RWPE1 (cell line): ENCODE results near the gene COL16A1.
A peak's percentile ranks its signal among the peaks of the same experiment; 100 is the strongest.

ENCODE experiments used
- CTCF ChIA-PET: fragments of 350-600 bp; sonication (Branson Sonifier 250); formaldehyde crosslinking; extraction: SDS; loops from one replicate; lab custom pipeline; 2021; lab: Yijun Ruan, JAX
- POLR2A ChIA-PET: fragments of 400-600 bp; formaldehyde crosslinking; extraction: SDS; loops from one replicate; lab custom pipeline; 2020; ENCODE audit warnings: antibody characterized with exemption; ENCODE audit not compliant: low non-redundant PET; lab: Yijun Ruan, JAX
- DNase-seq: peaks from one replicate; pipeline ENCODE4 v3.0.0; 2012; ENCODE audit warnings: low spot score
- H3K27ac ChIP-seq: fragments of 450-650 bp; 2 replicates; pipeline ENCODE4 v1.5.1; 2017
- CTCF ChIP-seq: fragments of 450-650 bp; conservative IDR thresholded peaks from 2 replicates; pipeline ENCODE4 v1.5.1; 2017; ENCODE audit warnings: low read depth, mild to moderate bottlenecking

COL16A1 gene

DNA sequence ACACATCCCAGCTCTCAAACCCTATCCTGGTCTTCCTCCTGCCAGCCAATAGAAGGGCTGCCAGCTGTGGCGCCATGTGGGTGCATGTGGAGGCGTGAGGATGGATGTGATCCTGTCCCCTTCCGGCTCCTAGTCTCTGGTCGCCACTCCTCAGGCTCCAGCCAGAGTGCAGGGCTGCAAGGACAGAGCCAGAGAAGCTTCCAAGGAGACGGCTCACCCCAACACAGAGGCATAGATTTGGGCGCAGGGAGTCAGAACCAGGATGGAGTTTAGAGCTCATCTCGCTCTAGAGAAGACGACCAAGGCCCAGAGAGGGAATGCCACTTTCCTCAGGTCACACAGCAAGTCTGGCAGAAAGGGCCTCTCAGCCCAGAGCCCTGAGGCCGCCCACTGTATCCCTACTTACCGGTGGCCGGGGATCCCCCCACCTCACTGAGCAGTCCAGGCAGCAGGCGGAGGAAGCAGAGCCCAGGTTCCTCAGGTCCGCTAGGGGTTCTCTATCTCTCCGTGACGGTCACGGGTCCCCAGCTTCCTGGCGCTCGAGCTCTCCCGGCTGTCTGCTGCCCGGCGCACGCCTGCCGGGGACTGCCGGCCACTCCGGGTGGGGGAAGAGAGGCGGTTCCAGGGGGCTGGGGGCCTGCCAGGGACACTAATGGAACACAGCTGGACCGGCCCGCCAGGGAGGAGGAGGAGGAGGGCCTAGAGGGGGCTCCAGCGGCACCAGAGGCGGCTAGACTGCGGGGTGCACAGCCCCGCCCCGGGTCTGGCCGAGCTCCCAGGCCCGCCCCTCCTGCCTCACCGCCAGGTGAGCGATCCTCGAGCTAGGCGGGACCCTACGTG is at the start of gene COL16A1:
Gene COL16A1 (minus strand): TSS at position 587 of the 840 bp plus-strand sequence. CDS start 1,824 bp downstream, outside the sequence.
- H3K27ac ChIP-seq = peak within 1 kb of the TSS; percentile 99
- ChIA-PET CTCF (interaction anchor here (0.6 to 3.2 kb wide), 5 partner anchors 8 to 46 kb away, joined by 3 to 23 read pairs (median 9); no protein-coding TSS in a partner anchor), POLR2A (no interaction called here)
- no peak for TF ChIP-seq CTCF
- DNase-seq = peak; percentile 72

DNA sequence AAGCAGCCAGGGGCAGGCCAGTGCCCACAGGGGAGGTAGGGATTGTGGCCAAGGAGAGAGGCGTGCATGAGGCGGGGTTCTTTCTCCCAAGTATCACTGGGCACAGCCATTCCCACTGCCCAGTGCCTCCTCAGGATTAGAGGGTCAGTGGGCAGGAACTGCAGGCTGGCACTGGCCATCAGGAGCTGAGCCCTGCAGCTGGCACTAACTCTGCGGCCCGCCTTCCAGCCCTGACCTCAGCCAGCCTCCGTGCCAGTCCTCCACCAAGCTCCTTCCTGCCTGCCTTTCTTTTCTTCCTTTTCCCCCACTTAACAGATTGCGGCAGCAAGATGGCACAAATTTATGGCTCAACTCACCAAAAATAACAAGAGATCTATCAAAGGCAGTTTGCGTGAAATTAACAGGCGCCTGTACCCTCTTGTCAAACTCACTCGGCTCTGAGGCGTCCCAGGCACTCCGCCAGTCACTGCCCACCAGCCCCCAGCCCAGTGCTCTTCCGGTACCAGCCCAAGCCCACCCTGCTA is 49.2 kb upstream of the COL16A1 start:
- TF ChIP-seq CTCF = no peak
- no peak for DNase-seq
- CTCF ChIA-PET = interaction anchor here (1.4 kb wide), 1 partner anchor 10 kb away, joined by 7 read pairs; the partner anchor contains the start of gene ADGRB2
- POLR2A ChIA-PET = no interaction called here
- H3K27ac ChIP-seq = peak overlapping the region; percentile 77

DNA sequence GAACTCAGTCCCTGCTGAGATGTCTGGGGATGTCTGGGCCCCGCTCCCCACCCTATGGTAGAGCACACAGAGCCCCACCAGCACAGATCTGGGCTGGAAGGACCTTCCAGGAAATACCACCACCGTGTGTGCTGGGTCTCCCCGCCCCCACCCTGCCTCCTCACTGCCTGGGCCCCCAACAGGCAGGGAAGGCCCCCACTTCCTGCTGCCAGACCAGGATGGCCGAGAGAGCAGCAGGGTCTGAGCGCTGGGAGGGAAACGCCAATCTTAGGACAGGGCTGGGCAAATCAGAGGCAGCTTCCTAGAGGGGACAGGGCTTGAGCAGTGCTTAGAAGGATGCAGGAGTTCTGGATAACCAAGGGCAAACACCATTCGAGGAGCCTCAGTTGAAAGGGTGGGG is 48.4 kb upstream of the COL16A1 start:
- ChIA-PET POLR2A (no interaction called here), CTCF (no interaction called here)
- DNase-seq = no peak
- peak overlapping the region; percentile 77 for H3K27ac ChIP-seq
- TF ChIP-seq CTCF = no peak

DNA sequence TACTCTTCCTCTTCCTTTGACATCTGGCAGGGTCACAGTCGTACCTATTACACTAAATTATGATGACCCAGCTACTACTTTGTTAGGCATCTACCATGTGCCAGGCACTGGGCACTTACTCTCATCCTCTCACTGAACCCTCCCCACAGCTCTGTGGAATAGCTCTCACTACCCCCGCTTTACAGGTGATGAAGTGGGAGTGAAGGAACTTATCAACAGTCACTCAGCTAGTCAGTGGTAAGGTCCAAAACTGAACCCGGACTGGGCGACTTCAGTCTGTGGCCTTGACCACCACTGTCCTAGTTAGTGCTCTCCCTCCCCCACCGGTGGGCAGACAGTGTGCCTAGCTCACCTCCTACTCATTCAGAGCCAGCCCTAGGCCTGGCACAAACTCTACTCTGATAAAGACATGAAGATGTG is 48.0 kb upstream of the COL16A1 start:
- DNase-seq = no peak
- peak overlapping the region; percentile 77 for H3K27ac ChIP-seq
- ChIA-PET CTCF (no interaction called here), POLR2A (no interaction called here)
- TF ChIP-seq CTCF = no peak

DNA sequence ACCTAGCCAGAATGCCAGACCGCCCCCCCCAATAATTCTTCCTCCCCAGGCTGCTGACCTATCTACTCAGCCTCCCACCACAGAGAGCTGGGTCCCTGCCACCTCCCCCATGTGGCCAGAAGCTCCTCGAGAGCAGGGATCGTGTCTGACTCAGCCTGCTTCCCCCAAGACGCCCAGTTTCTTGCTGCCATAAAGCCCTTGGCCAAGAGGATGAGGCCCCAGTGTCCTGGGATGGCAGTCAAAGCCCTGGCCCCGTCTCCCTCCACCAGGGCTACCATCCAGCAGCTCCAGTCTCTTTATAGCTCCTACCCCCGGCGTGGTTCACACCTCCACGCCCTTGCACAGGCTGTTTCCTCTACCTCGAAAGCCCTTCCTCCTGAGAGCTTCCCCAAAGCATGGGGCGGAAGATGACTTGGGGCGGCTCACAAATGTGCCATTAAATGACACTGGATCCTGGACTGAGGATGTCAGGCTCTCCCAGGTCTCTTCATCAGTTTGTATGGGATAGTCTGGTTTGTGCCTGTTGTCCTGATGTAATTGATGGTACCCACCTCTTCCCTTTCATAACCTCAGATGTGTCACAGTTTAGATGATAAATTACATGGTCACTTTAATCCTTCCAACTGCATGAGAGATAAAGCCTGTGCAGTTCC is 47.2 kb upstream of the COL16A1 start:
- no peak for TF ChIP-seq CTCF
- 0 out of 2 replicates have a peak overlapping the region, but pooled peaks have one; percentile 13 for H3K27ac ChIP-seq
- DNase-seq = no peak
- CTCF ChIA-PET = interaction anchor here (0.7 kb wide), 1 partner anchor 12 kb away, joined by 3 read pairs; no protein-coding TSS in a partner anchor
- POLR2A ChIA-PET = no interaction called here
